Heart left ventricle (tissue), 16 donors: Measurements from ENCODE around the gene AGAP6. TPM values are rescaled to one million over a fixed set of nuclear protein-coding genes. Genes with fewer than 3 reads are reported as not detected.
"Not testable (repeated sequence)": the region's sequence is repeated elsewhere in the genome, so short reads cannot be mapped to it uniquely, and the experiment has no call there.

Source experiments
- ATAC-seq, 4 donors: fragments of 200-7000 bp; cut with Tn5 transposase; one replicate each; pipeline ENCODE4 v1.9.1; 2020 to 2022; ENCODE audit warnings: moderate library complexity in 4 of 4, mild to moderate bottlenecking in 3 of 4, moderate number of reproducible peaks in 1 of 4
- DNase-seq, 5 donors: peaks; one replicate each; pipeline ENCODE4 v3.0.0-alpha.2; 2020
- H3K27ac ChIP-seq, 12 donors: fragments of 200-600 bp; sonication (generic) in 4 of 12; one replicate each; pipeline versions ENCODE4 v1.5.0 to v1.8.0; 2016 to 2022; ENCODE audit warnings: mild to moderate bottlenecking in 2 of 12
- H3K27me3 ChIP-seq, 9 donors: fragments of 200-600 bp; sonication (generic) in 2 of 9; one replicate each; pipeline versions ENCODE4 v1.5.1 to v1.8.0; 2016 to 2022; ENCODE audit warnings: mild to moderate bottlenecking in 3 of 9
- H3K36me3 ChIP-seq, 9 donors: fragments of 200-600 bp; sonication (generic) in 2 of 9; one replicate each; pipeline versions ENCODE4 v1.5.0 to v1.8.0; 2018 to 2022; ENCODE audit warnings: mild to moderate bottlenecking in 2 of 9
- H3K4me1 ChIP-seq, 12 donors: fragments of 200-600 bp; sonication (generic) in 4 of 12; one replicate each; pipeline versions ENCODE4 v1.5.0 to v1.8.0; 2016 to 2022; ENCODE audit warnings: mild to moderate bottlenecking in 3 of 12
- H3K4me3 ChIP-seq, 12 donors: fragments of 200-600 bp; sonication (generic) in 4 of 12; one replicate each; pipeline versions ENCODE4 v1.5.0 to v1.8.0; 2017 to 2022; ENCODE audit warnings: mild to moderate bottlenecking in 9 of 12, moderate library complexity in 4 of 12
- H3K9me3 ChIP-seq, 12 donors: fragments of 200-600 bp; sonication (generic) in 4 of 12; one replicate each; pipeline versions ENCODE4 v1.5.0 to v1.8.0; 2016 to 2022; ENCODE audit warnings: mild to moderate bottlenecking in 1 of 12
- CTCF ChIP-seq, 12 donors: fragments of 200-600 bp; sonication (generic) in 4 of 12; IDR thresholded peaks; one replicate each; pipeline versions ENCODE4 v1.5.0 to v1.8.0; 2018 to 2022; ENCODE audit warnings: antibody characterized with exemption in 12 of 12, mild to moderate bottlenecking in 5 of 12
- POLR2A ChIP-seq, 2 donors: fragments of 450-650 bp; IDR thresholded peaks; one replicate each; pipeline ENCODE4 v1.6.1; 2017; ENCODE audit warnings: antibody characterized with exemption in 2 of 2, mild to moderate bottlenecking in 2 of 2, moderate library complexity in 2 of 2
- WGBS, 4 donors: extraction: QIAGEN DNeasy Blood & Tissue Kit in 2 of 4; methylation state at CpG; one replicate each; pipeline versions ENCODE4 v1.1.5 to v1.1.7; 2013 to 2018; 5-methylcytosine and 5-hydroxymethylcytosine counted together
- intact Hi-C, 10 donors: fragments of 100-400 bp; cut with DNase I; formaldehyde crosslinking; loops; one replicate each; pipeline versions ENCODE4 v1.11.1 to v1.14.2; 2022
- polyA plus RNA-seq, 2 donors: library from polyadenylated mRNA; stranded (reverse); fragments of 200-250 nt; gene quantifications; one replicate each; pipeline ENCODE4 v1.2.3, GENCODE V29; 2013
- total RNA-seq, 9 donors: library from RNA; depleted of rRNA in 2 of 9; stranded (reverse); fragments of >200 nt in 2 of 9; fragmentation: NEBNext Ultra II Directional in 3 of 9; extraction: Animal tissue kit (Norgen Biotek cat#: 25700) in 3 of 9; gene quantifications; one replicate each; pipeline versions ENCODE4 v1.1.0 to v1.2.4, GENCODE V29; 2016 to 2023
- donor health status: ischemic (EF 13 %, LVEDD 7.1; RV severe dilation, severe dysfunction).
- donor health status: healthy with polysubstance abuse.
- donor health status: DM: no; HTN: yes; CAD: no.
- donor health status: DM: no; HTN: no; CAD: no.
- donor health status: ischemic (EF 25% LVEDD 6.9; RV normal size, moderate dysfunction).
- donor health status: ischemic (EF 25% LVEDD 5.7; RV mildly dilated, moderate dysfunction).
- donor health status: healthy.
- donor health status: DM: yes; HTN: yes; CAD: no.
- donor health status: ischemic (EF 35%, LVEDD 5.7; RV mildly dilated, moderate dysfunction).
- donor health status: nonischemic (EF 11% LVEDD 7.7; RV severe dilation, severe dysfunction).
- donor health status: DM: yes; HTN: yes; CAD: no.
- donor health status: PGD.
- donor health status: ischemic (EF 29% LVEDD 5.4; RV normal size, mild dysfunction).
- donor health status: nonischemic (EF 23%, LVEDD 6.1; RV moderate dilation, normal function).

The AGAP6 gene
- total and polyA plus RNA-seq, 11 donors, result 2.3 to 8.2 (median 3.7) TPM

GRCh38 chr10:50021646-50022045 is 33.4 kb downstream of the AGAP6 start:
- no peak for ATAC-seq
- no peaks in the 10 kb centered on the region for H3K4me1 ChIP-seq
- no peak overlapping the region for H3K4me3 ChIP-seq
- no peaks in the 10 kb centered on the region for H3K9me3 ChIP-seq
- WGBS, 4 donors, result 66 to 86% (median 80%) methylated on average over 3 of the region's 3 CpGs
- no peak for TF ChIP-seq POLR2A (IDR thresholded peaks at IDR 0.05)
- no peak for TF ChIP-seq CTCF (IDR thresholded peaks at IDR 0.05)
- peaks cover 0 to 11% (median 0%) of the 10 kb centered on the region in 9 donors for H3K27me3 ChIP-seq
- no peaks in the 10 kb centered on the region for H3K36me3 ChIP-seq
- intact Hi-C loops, result no loop called here
- no peak for DNase-seq
- H3K27ac ChIP-seq, result no peak overlapping the region

DNA sequence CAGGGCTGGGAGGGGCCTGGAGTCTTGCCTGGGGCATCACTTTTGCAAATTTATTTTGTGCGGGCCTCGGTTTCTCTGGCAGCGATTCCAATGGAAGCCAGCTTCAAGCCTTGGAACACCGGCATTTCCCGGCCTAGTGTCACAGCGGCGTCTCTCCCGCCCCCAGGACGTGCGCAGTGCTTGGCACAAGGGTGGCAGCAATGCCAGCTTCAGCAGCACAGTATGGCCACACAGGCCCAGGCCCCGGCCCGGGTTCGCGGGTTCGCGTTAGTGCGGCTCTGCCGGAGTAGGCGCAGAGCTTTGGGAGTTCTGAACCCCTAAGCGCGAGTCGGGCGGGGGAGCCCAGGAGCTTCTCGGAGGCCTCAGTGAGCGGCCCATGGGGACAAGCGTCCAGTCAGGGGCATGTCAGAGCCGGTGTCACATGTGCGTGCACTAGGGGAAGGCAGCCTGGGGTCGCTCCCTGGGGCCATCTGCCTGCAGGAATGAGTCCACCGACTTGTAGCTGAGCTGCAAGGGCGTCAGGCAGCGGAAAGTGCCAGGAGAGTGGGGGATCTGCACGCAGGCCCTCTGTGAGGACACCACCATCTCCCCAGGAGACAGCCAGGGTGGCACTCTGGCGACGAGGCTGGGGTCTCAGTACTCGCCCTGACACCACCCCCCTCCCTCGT is 36.6 kb downstream of the AGAP6 start:
- DNase-seq, H3K4me1 ChIP-seq, H3K4me3 ChIP-seq, intact Hi-C loops, H3K9me3 ChIP-seq, H3K36me3 ChIP-seq, H3K27ac ChIP-seq: not testable (repeated sequence)
- 26 to 49% (median 42%) methylated on average over 3 to 30 of the region's 37 CpGs for WGBS, 4 donors
- peak in 1 of 4 donors; percentile 24 for ATAC-seq
- peaks cover 0 to 11% (median 0%) of the 10 kb centered on the region in 9 donors for H3K27me3 ChIP-seq

- Histone ChIP-seq H3K4me3 (no peak overlapping the region), H3K4me1 (no peaks in the 10 kb centered on the region), H3K36me3 (no peaks in the 10 kb centered on the region), H3K9me3 (no peaks in the 10 kb centered on the region), H3K27ac (no peak overlapping the region), H3K27me3 (peaks cover 0 to 11% (median 0%) of the 10 kb centered on the region in 9 donors)
- 91 to 94% (median 93%) methylated on average over 14 of the region's 14 CpGs for WGBS, 4 donors
- intact Hi-C loops, result no loop called here
- no peak for DNase-seq
- no peak for ATAC-seq
- TF ChIP-seq CTCF (IDR thresholded peaks at IDR 0.05) (no peak), POLR2A (IDR thresholded peaks at IDR 0.05) (no peak)
These were observed 37.4 kb downstream of the AGAP6 start for GRCh38 chr10:50025627-50026026.

- TF ChIP-seq CTCF (IDR thresholded peaks at IDR 0.05), result no peak
- no peak for TF ChIP-seq POLR2A (IDR thresholded peaks at IDR 0.05)
- DNase-seq, result no peak
- H3K27me3 ChIP-seq, result peaks cover 0 to 11% (median 0%) of the 10 kb centered on the region in 9 donors
- no peak for ATAC-seq
- intact Hi-C loops, result no loop called here
- no peak overlapping the region for H3K27ac ChIP-seq
- no peaks in the 10 kb centered on the region for H3K4me1 ChIP-seq
- no peaks in the 10 kb centered on the region for H3K9me3 ChIP-seq
- 93 to 96% (median 94%) methylated on average over 12 to 13 of the region's 13 CpGs for WGBS, 4 donors
- no peak overlapping the region for H3K4me3 ChIP-seq
- no peaks in the 10 kb centered on the region for H3K36me3 ChIP-seq
These were observed 39.0 kb downstream of the AGAP6 start for GRCh38 chr10:50027195-50027594.

GRCh38 chr10:50033481-50033880 is 45.3 kb downstream of the AGAP6 start:
- intact Hi-C loops, result no loop called here
- 60 to 69% (median 61%) methylated on average over 3 of the region's 3 CpGs for WGBS, 4 donors
- H3K27me3 ChIP-seq, result no peaks in the 10 kb centered on the region
- no peak for ATAC-seq
- H3K4me3 ChIP-seq, result no peak overlapping the region
- no peaks in the 10 kb centered on the region for H3K36me3 ChIP-seq
- H3K27ac ChIP-seq, result no peak overlapping the region
- no peaks in the 10 kb centered on the region for H3K9me3 ChIP-seq
- no peak for TF ChIP-seq POLR2A (IDR thresholded peaks at IDR 0.05)
- no peak for TF ChIP-seq CTCF (IDR thresholded peaks at IDR 0.05)
- no peaks in the 10 kb centered on the region for H3K4me1 ChIP-seq
- no peak for DNase-seq

DNA sequence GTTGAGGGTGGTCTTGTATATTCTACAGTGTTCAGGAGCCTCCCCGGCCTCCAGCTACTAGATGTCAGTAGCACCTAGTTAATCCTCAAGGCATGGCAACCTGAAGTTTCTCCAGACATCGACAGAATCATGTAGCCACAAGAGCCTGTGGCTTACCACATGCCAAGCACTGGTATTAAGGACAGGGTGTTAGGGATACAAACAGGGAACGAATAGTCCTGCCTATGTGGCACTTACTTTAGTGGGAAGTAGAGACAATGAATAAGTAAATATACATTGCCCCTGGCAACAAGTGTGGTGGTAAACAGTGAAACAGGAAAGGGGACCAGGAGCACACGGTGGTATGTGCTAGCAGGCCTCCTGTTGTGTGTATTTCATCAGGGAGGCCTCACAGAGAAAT is 47.1 kb downstream of the AGAP6 start:
- H3K27ac ChIP-seq, H3K9me3 ChIP-seq, intact Hi-C loops, H3K36me3 ChIP-seq, H3K27me3 ChIP-seq, H3K4me3 ChIP-seq, DNase-seq, H3K4me1 ChIP-seq: not testable (repeated sequence)
- WGBS, 4 donors, result 37 to 55% (median 39%) methylated on average over 3 to 4 of the region's 4 CpGs
- ATAC-seq, result peak in 1 of 4 donors; percentile 43
